Measurements from ENCODE around the gene NOM1.

DNA sequence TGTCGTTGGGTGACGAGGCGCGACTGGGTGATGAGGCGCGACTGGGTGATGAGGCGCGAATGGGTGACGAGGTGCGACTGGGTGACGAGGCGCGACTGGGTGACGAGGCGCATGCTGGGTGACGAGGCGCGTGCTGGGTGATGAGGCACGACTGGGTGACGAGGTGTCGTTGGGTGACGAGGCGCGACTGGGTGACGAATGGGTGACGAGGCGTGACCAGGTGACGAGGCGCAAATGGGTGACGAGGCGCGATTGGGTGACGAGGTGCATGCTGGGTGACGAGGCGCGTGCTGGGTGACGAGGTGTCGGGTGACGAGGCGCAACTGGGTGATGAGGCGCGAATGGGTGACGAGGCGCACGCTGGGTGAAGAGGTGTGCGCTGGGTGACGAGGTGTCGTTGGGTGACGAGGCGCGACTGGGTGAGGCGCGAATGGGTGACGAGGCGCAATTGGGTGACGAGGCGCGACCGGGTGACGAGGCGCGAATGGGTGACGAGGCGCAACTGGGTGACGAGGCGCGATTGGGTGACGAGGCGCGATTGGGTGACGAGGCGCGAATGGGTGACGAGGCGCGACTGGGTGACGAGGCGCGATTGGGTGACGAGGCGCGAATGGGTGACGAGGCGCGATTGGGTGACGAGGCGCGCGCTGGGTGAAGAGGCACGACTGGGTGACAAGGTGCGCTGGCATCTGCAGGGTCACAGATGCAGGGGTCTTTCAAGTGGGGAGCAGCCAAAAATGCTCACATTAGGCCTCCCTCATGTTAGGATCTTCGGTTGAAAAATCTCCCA, 7.9 kb upstream of the NOM1 start:
- TF ChIP-seq POLR2A (IDR thresholded peaks at IDR 0.05; ENCODE audit: extremely low read depth, insufficient read length) (no peak), MYC (IDR thresholded peaks at IDR 0.05; ENCODE audit: low read depth, low read length) (no peak)

Data from NB4 (cell line).